ENCODE measurements around the gene C4orf54. TPM values are rescaled to one million over a fixed set of nuclear protein-coding genes. Genes with fewer than 3 reads are reported as not detected.

The C4orf54 gene
- total and polyA plus RNA-seq, 10 of the 15 experiments (the other 5 are each of a cell fraction or from before 2014, with no cell fraction given): 0.01 TPM; not detected in 9

DNA sequence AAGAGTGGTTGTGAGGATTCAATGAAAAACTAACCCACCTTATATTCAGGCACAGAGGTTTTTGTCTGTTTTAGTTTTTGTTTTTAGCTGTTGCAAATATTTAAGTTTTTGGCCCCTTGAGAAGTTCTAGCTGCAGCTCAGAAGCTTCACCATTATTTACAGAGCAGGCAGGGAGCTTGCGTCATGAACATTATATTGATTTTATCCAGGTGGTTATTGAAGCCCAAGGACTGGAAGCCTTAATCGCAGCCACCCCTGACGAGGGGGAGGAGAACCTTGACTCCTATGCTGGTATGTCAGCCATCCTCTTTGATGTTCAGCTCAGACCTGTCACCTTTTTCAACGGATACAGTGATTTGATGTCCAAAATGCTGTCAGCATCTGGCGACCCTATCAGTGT lies 44.9 kb downstream of the C4orf54 start (continued):
- no peak for TF ChIP-seq PBX3 (IDR thresholded peaks at IDR 0.05; ENCODE audit: insufficient replicate concordance, low read depth, low read length)
- TF ChIP-seq, protein P1, sequence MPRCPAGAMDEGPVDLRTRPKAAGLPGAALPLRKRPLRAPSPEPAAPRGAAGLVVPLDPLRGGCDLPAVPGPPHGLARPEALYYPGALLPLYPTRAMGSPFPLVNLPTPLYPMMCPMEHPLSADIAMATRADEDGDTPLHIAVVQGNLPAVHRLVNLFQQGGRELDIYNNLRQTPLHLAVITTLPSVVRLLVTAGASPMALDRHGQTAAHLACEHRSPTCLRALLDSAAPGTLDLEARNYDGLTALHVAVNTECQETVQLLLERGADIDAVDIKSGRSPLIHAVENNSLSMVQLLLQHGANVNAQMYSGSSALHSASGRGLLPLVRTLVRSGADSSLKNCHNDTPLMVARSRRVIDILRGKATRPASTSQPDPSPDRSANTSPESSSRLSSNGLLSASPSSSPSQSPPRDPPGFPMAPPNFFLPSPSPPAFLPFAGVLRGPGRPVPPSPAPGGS (IDR thresholded peaks at IDR 0.05; ENCODE audit: borderline replicate concordance, insufficient read depth, low read depth, low read length, poor library complexity, severe bottlenecking): no peak
- no peak for TF ChIP-seq ZNF384 (IDR thresholded peaks at IDR 0.05; ENCODE audit: borderline replicate concordance, low read depth, low read length)
- TF ChIP-seq ZZZ3 (IDR thresholded peaks at IDR 0.05; ENCODE audit: control insufficient read depth, insufficient read length, low read depth): no peak
- no peak for TF ChIP-seq ZBED1 (IDR thresholded peaks at IDR 0.05; ENCODE audit: borderline replicate concordance)
- no peak for TF ChIP-seq KAT2A (conservative IDR thresholded peaks at IDR 0.05; ENCODE audit: control insufficient read depth, low read depth, low read length)
- no peak for TF ChIP-seq TCF3 (IDR thresholded peaks at IDR 0.05; ENCODE audit: borderline replicate concordance, insufficient read depth, low read depth, low read length)

DNA sequence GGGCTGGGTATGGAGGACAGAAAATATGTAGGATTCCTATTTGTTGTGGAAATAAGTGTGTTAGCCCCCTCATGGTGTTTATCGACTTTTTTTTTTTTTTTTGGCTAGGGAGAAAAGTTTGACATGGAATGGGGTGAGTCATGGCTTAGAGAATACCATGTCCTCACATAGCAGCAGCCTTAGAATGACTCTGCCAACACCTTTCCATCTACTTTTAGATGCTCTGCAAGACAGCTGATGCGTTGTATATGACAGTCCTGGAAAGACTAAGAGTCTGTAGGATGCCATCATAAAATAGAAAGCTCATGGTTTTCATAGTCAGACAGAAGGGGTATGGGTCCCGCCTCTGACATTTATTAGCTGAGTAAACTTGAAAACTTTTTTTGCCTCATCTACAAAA lies 45.3 kb downstream of the C4orf54 start:
- FAIRE-seq (no peak), ATAC-seq (no peak)
- in situ Hi-C loops (cut with MboI): no loop called here
- TF ChIP-seq HDGF (IDR thresholded peaks at IDR 0.05) (no peak), MEF2A (IDR thresholded peaks at IDR 0.05; ENCODE audit: insufficient read depth, low read depth, low read length) (no peak), PBX3 (IDR thresholded peaks at IDR 0.05; ENCODE audit: insufficient replicate concordance, low read depth, low read length) (no peak), MXI1 (IDR thresholded peaks at IDR 0.05; ENCODE audit: low read depth, low read length) (no peak), IKZF1 (conservative IDR thresholded peaks at IDR 0.05) (no peak), HDAC2 (IDR thresholded peaks at IDR 0.05) (no peak), CEBPZ (IDR thresholded peaks at IDR 0.05; ENCODE audit: low read depth, low read length) (no peak), BRCA1 (IDR thresholded peaks at IDR 0.05; ENCODE audit: low read depth, low read length) (no peak)

More for the DNA sequence above, 45.3 kb downstream of the C4orf54 start:
- no peak for DNase-seq (ENCODE audit: low read depth, low spot score)
- no peak overlapping the region for H3K9ac ChIP-seq (ENCODE audit: control insufficient read depth, insufficient read depth, low read length)
- ChIA-PET POLR2A (no interaction called here), RAD21 (ENCODE audit: unreplicated experiment) (interaction anchor here (1.4 kb wide), 1 partner anchor 196 kb away, joined by 6 read pairs; no protein-coding TSS in a partner anchor), CTCF (interaction anchor here (0.7 to 4.3 kb wide), 4 partner anchors 18 to 199 kb away, joined by 3 to 19 read pairs (median 5); partner anchors contain the start of gene TRMT10A), SMC1A (ENCODE audit: uncharacterized antibody, unreplicated experiment) (interaction anchor here (0.6 to 1.7 kb wide), 4 partner anchors 18 to 273 kb away, joined by 3 to 7 read pairs (median 4); no protein-coding TSS in a partner anchor)
- no peak overlapping the region for H2AFZ ChIP-seq (ENCODE audit: control insufficient read depth, low read depth, low read length)
- H3K27ac ChIP-seq (ENCODE audit: control insufficient read depth, insufficient read depth): no peak overlapping the region
- BruUV-seq (replicated peaks): no TSS peak
- H3K79me2 ChIP-seq (ENCODE audit: control insufficient read depth, insufficient read depth, low read length): no peaks in the 10 kb centered on the region
- H3K4me3 ChIP-seq: no peak overlapping the region
- intact Hi-C loops (cut with micrococcal nuclease; ENCODE audit: unreplicated experiment): no loop called here
- H4K20me1 ChIP-seq (ENCODE audit: control insufficient read depth, insufficient read depth): no peaks in the 10 kb centered on the region
- H3K27me3 ChIP-seq (replicated peaks in 1 of 2; ENCODE audit: control insufficient read depth in 2 of 2, insufficient read depth in 2 of 2, low read length in 1 of 2): no peaks in the 10 kb centered on the region
- no peak overlapping the region for H3K4me2 ChIP-seq (ENCODE audit: control insufficient read depth, insufficient read depth)
- H3K9me3 ChIP-seq (replicated peaks; ENCODE audit: control insufficient read depth, insufficient read depth, low read length): no peaks in the 10 kb centered on the region
- 11% methylated on average over 3 of the region's 3 CpGs for WGBS (ENCODE audit: insufficient coverage, insufficient replicate concordance, low lambda C conversion rate, missing lambda C conversion rate)
- H3K4me1 ChIP-seq (ENCODE audit: control insufficient read depth, insufficient read depth, low read length): no peaks in the 10 kb centered on the region
- H3K36me3 ChIP-seq (ENCODE audit: control insufficient read depth in 2 of 2, insufficient read depth in 2 of 2, low read length in 1 of 2): no peaks in the 10 kb centered on the region
